ENCODE data around the gene MMEL1. TPM values are rescaled to one million over a fixed set of nuclear protein-coding genes. Genes with fewer than 3 reads are reported as not detected.

The MMEL1 gene
- total and polyA plus RNA-seq, 2 experiments from 2014 or later, result 0.57 to 0.90 TPM

DNA sequence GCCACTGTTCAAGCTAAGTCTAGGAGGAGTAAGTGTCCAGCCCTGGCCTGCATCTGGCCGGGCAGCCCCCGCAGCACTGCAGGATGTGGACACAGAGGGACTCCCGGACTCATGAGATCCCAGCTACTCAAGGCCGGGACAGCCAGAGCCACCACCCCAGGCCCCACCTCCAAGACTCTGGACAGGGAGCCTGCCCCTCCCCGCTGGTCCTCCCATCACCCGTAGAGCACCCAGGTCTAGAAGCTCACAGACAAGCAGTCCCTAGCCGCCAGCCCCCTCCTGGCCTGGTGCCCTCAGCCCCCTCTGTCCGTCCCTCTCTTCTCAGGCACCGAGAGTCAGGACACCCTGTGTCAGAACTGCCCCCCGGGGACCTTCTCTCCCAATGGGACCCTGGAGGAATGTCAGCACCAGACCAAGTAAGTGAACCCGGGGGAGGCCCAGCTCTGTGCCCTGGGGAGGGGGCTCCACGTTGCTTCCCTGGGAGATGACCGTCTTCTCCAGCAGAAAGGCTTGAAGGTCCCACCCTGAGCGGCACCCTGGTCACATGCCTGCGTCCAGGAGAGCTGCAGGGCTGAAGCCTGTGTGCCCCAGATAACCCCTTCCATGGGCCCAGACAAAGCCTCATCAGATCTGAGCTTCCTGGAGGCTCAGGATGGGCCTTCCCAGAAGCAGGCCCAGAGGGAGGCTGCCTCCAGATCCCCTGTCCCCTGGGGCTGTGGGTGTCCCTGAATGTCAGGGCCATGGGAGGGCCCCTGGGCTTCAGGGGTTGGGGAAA lies 72.3 kb downstream of the MMEL1 start:
- no peak overlapping the region for H3K4me3 ChIP-seq
- no peaks in the 10 kb centered on the region for H4K20me1 ChIP-seq (replicated peaks; ENCODE audit: insufficient read depth)
- DNase-seq (ENCODE audit: low spot score) (no peak), ATAC-seq (no peak)
- TF ChIP-seq JUNB (IDR thresholded peaks at IDR 0.05; ENCODE audit: unreplicated experiment) (no peak), POLR2AphosphoS5 (IDR thresholded peaks at IDR 0.05; ENCODE audit: low read depth) (no peak), CTCF (conservative IDR thresholded peaks at IDR 0.05; ENCODE audit: low read depth in 2 of 2) (no peak), ZNF114 (CRISPR knock-in tag; IDR thresholded peaks at IDR 0.05) (no peak), EZH2phosphoT487 (IDR thresholded peaks at IDR 0.05; ENCODE audit: unreplicated experiment) (no peak), ZNF331 (CRISPR knock-in tag; IDR thresholded peaks at IDR 0.05; ENCODE audit: low read depth) (no peak), STAT1 (IDR thresholded peaks at IDR 0.05; ENCODE audit: unreplicated experiment) (no peak), NANOG (IDR thresholded peaks at IDR 0.05; ENCODE audit: borderline replicate concordance) (no peak), REST (IDR thresholded peaks at IDR 0.05; ENCODE audit: unreplicated experiment) (no peak), EZH2 (IDR thresholded peaks at IDR 0.05; ENCODE audit: low read depth, unreplicated experiment) (no peak), ZNF462 (CRISPR knock-in tag; IDR thresholded peaks at IDR 0.05) (no peak), ETS1 (IDR thresholded peaks at IDR 0.05) (no peak), CREB1 (CRISPR knock-in tag; IDR thresholded peaks at IDR 0.05; ENCODE audit: low read depth) (no peak)
- no peak overlapping the region for H3K27ac ChIP-seq (ENCODE audit: low read depth)
- H3K27me3 ChIP-seq (ENCODE audit: insufficient read depth), result no peaks in the 10 kb centered on the region
- H3F3A ChIP-seq (replicated peaks; ENCODE audit: low read depth), result no peaks in the 10 kb centered on the region
- H3K9me3 Mint-ChIP-seq, result no peaks in the 10 kb centered on the region
- H3K36me3 ChIP-seq (ENCODE audit: insufficient read depth), result no peaks in the 10 kb centered on the region
- H3K79me2 ChIP-seq (replicated peaks; ENCODE audit: insufficient read depth), result no peaks in the 10 kb centered on the region
- H3K27me3 Mint-ChIP-seq (ENCODE audit: insufficient read depth, low read depth, poor library complexity), result peaks cover 7% of the 10 kb centered on the region
- H2AFZ ChIP-seq, result no peak overlapping the region
- no peaks in the 10 kb centered on the region; the same call in 2 of the 3 replicates for H3K36me3 Mint-ChIP-seq (ENCODE audit: low read depth)
- peaks cover 10% of the 10 kb centered on the region for H3K4me1 Mint-ChIP-seq
- H3K4me2 ChIP-seq, result no peak overlapping the region
- no peak overlapping the region for H3K27ac Mint-ChIP-seq
- no peaks in the 10 kb centered on the region for H3K4me1 ChIP-seq (ENCODE audit: insufficient read depth)
- H3K9me2 ChIP-seq (ENCODE audit: insufficient read depth), result no peaks in the 10 kb centered on the region
- no peak overlapping the region for H3K4me3 Mint-ChIP-seq

Measured in GM23338 (cell line).